Body of pancreas (tissue), 4 donors: ENCODE data around the gene ANKRD24.

Source experiments
- CTCF ChIP-seq, 7 experiments: fragments of 450-650 bp in 4 of 7; fragments of 200-600 bp in 3 of 7; sonication (generic) in 3 of 7; IDR thresholded peaks; one replicate each; pipeline ENCODE4 v1.5.1; 2016 to 2019; ENCODE audit warnings: antibody characterized with exemption in 7 of 7
- POLR2A ChIP-seq, 3 donors: fragments of 450-650 bp; IDR thresholded peaks; one replicate each; pipeline ENCODE4 v1.6.1; 2016; ENCODE audit warnings: antibody characterized with exemption in 3 of 3, mild to moderate bottlenecking in 2 of 3

DNA sequence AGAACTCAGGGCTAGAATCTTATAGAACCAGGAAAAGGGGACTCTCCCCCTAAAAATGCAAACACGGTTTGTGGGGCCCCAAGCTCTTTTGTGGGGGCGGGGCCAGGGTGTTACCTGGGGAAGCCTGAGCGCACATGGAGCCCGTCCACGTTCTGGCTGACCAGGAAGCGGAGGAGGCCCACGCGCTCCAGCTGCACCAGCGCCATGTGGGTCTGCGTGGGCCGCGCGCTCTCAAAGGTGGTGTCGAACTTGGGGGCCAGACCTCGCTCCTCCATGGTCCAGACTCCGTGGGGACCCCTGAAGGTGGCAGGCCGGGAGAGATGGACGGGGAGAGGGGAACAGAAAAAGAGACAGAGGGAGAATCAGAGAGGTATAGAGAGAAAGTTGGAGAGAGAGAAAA, 3.5 kb upstream of the ANKRD24 start:
- TF ChIP-seq CTCF (IDR thresholded peaks at IDR 0.05) (no peak), POLR2A (IDR thresholded peaks at IDR 0.05) (no peak)
